Lower leg skin (tissue), 4 donors: Measurements from ENCODE around the gene VPREB1. TPM values are rescaled to one million over a fixed set of nuclear protein-coding genes. Genes with fewer than 3 reads are reported as not detected.
"Not testable (repeated sequence)": the region's sequence is repeated elsewhere in the genome, so short reads cannot be mapped to it uniquely, and the experiment has no call there.

Experiments
- DNase-seq, 2 donors: peaks; one replicate each; pipeline ENCODE4 v3.0.0-alpha.2; 2019; ENCODE audit warnings: low spot score in 2 of 2
- H3K4me3 ChIP-seq: fragments of 200-600 bp; sonication (generic); 2 replicates; pipeline ENCODE4 v1.5.1; 2017; ENCODE audit warnings: mild to moderate bottlenecking, low read depth; ENCODE audit not compliant: poor library complexity, severe bottlenecking
- WGBS, 2 donors: methylation state at CpG; one replicate each; pipeline ENCODE4 v1.1.5; 2018; 5-methylcytosine and 5-hydroxymethylcytosine counted together
- intact Hi-C: fragments of 100-400 bp; cut with DNase I; formaldehyde crosslinking; loops from one replicate; pipeline ENCODE4 v1.15.0; 2023; ENCODE audit warnings: low total_unique reads
- total RNA-seq, 4 donors: library from RNA; depleted of rRNA; stranded (reverse); fragments of >200 nt; gene quantifications; one replicate each; pipeline ENCODE4 v1.1.0, GENCODE V29; 2016

VPREB1 gene
- total RNA-seq, 4 donors from 2014 or later = not detected

- intact Hi-C loops, H3K4me3 ChIP-seq, DNase-seq: not testable (repeated sequence)
- 89 to 91% methylated on average over 4 of the region's 4 CpGs for WGBS, 2 donors
Measured at GRCh38 chr22:22277423-22277822, 32.8 kb downstream of the VPREB1 start.

GRCh38 chr22:22284962-22285756 is 40.6 kb downstream of the VPREB1 start:
- H3K4me3 ChIP-seq, DNase-seq, intact Hi-C loops: not testable (repeated sequence)

GRCh38 chr22:22286390-22287105 is 42.0 kb downstream of the VPREB1 start:
- WGBS, 2 donors = 86 to 97% methylated on average over 1 of the region's 1 CpG
- intact Hi-C loops, DNase-seq, H3K4me3 ChIP-seq: not testable (repeated sequence)

- intact Hi-C loops, H3K4me3 ChIP-seq, DNase-seq: not testable (repeated sequence)
- WGBS, 2 donors = 93 to 98% methylated on average over 5 of the region's 5 CpGs
Measured at GRCh38 chr22:22287106-22287626, 42.6 kb downstream of the VPREB1 start.

- intact Hi-C loops, DNase-seq, H3K4me3 ChIP-seq: not testable (repeated sequence)
- WGBS, 2 donors = 91 to 95% methylated on average over 8 of the region's 8 CpGs
Measured at GRCh38 chr22:22289666-22290065, 45.1 kb downstream of the VPREB1 start.

GRCh38 chr22:22291129-22291806 is 46.7 kb downstream of the VPREB1 start:
- 92 to 93% methylated on average over 3 of the region's 3 CpGs for WGBS, 2 donors
- intact Hi-C loops, H3K4me3 ChIP-seq: not testable (repeated sequence)

GRCh38 chr22:22292656-22293055 is 48.1 kb downstream of the VPREB1 start:
- WGBS, 2 donors = 94 to 100% methylated on average over 3 of the region's 3 CpGs
- DNase-seq, intact Hi-C loops, H3K4me3 ChIP-seq: not testable (repeated sequence)

More at GRCh38 chr22:22291129-22291806, 46.7 kb downstream of the VPREB1 start:
- not testable (repeated sequence) for DNase-seq

GRCh38 chr22:22293436-22293835 is 48.9 kb downstream of the VPREB1 start:
- intact Hi-C loops, DNase-seq, H3K4me3 ChIP-seq: not testable (repeated sequence)
- 93 to 99% methylated on average over 7 of the region's 7 CpGs for WGBS, 2 donors

- H3K4me3 ChIP-seq, DNase-seq, intact Hi-C loops: not testable (repeated sequence)
- 91 to 93% methylated on average over 12 to 13 of the region's 13 CpGs for WGBS, 2 donors
Measured at GRCh38 chr22:22294641-22295040, 50.1 kb downstream of the VPREB1 start.
